ENCODE results near the gene USP17L26.
"Not testable (repeated sequence)": the region's sequence is repeated elsewhere in the genome, so short reads cannot be mapped to it uniquely, and the experiment has no call there.

USP17L26 gene

GRCh38 chr4:9381012-9381534 is 46.6 kb downstream of the USP17L26 start:
- H3K27me3 ChIP-seq (ENCODE audit: control insufficient read depth in 2 of 2, insufficient read depth in 2 of 2, low read length in 2 of 2); H3K4me1 ChIP-seq (ENCODE audit: control insufficient read depth in 2 of 2, insufficient read depth in 2 of 2, low read length in 2 of 2); H3K9me3 ChIP-seq (ENCODE audit: control insufficient read depth in 2 of 2, low read length in 2 of 2); H3K36me3 ChIP-seq (ENCODE audit: control insufficient read depth in 2 of 2, insufficient read depth in 2 of 2, low read length in 2 of 2); H3K27ac ChIP-seq (ENCODE audit: low read depth in 2 of 2, low read length in 2 of 2): not testable (repeated sequence)
- peak overlapping the region; percentile 46 to 60 for H3K4me3 ChIP-seq (ENCODE audit: low read length in 2 of 2)
- H3K9ac ChIP-seq (ENCODE audit: low read depth in 1 of 2, low read length in 2 of 2): peak overlapping the region in 1 of 2 donors; percentile 51

- no peaks in the 10 kb centered on the region for H3K9me3 ChIP-seq (ENCODE audit: control insufficient read depth in 2 of 2, low read length in 2 of 2)
- no peak overlapping the region for H3K4me3 ChIP-seq (ENCODE audit: low read length in 2 of 2)
- H3K27ac ChIP-seq (ENCODE audit: low read depth in 2 of 2, low read length in 2 of 2): no peak overlapping the region
- H3K9ac ChIP-seq (ENCODE audit: low read depth in 1 of 2, low read length in 2 of 2): no peak overlapping the region
- no peaks in the 10 kb centered on the region for H3K36me3 ChIP-seq (ENCODE audit: control insufficient read depth in 2 of 2, insufficient read depth in 2 of 2, low read length in 2 of 2)
- H3K27me3 ChIP-seq (ENCODE audit: control insufficient read depth in 2 of 2, insufficient read depth in 2 of 2, low read length in 2 of 2): no peaks in the 10 kb centered on the region
- no peaks in the 10 kb centered on the region for H3K4me1 ChIP-seq (ENCODE audit: control insufficient read depth in 2 of 2, insufficient read depth in 2 of 2, low read length in 2 of 2)
Measured at GRCh38 chr4:9384126-9384525, 49.7 kb downstream of the USP17L26 start.

All from mucosa of rectum (tissue), 2 donors.